GM21515 (cell line): ENCODE results near the gene IL34.
"Not testable (repeated sequence)": the region's sequence is repeated elsewhere in the genome, so short reads cannot be mapped to it uniquely, and the experiment has no call there.

Experiments used
- ATAC-seq: cut with Tn5 transposase; IDR thresholded peaks from one replicate; pipeline ENCODE4 v1.9.1; 2021; ENCODE audit not compliant: unreplicated experiment

Gene IL34

DNA sequence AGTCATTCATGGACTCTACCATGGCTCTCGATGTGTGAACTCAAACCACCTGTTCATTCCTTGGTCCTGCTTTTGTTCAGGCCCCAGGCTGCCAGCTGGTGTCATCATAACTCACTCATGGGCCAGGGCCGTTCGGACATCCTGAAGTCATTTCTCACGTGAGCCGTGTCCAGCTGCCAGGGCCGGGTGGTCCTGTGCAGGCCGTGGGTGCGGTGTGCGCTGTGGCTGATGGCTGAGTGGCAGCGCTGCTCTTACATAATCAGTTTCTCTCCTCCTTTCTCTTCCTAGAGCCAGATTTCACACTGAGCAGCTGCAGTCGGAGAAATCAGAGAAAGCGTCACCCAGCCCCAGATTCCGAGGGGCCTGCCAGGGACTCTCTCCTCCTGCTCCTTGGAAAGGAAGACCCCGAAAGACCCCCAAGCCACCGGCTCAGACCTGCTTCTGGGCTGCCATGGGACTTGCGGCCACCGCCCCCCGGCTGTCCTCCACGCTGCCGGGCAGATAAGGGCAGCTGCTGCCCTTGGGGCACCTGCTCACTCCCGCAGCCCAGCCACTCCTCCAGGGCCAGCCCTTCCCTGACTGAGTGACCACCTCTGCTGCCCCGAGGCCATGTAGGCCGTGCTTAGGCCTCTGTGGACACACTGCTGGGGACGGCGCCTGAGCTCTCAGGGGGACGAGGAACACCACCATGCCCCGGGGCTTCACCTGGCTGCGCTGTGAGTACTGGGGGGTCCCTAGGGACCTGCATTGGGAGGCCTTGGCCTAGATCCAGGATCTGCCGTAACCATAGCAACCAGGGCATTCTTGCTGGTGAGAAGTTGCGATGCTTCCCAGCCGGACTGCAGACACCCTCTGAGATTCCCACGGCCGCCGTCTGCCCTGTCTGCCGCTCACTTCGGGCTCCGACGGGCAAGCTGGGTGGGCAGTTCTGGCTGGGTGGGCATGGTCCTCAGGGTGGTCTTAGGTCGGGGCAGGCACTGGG, at the start of gene IL34:
TSS of gene IL34 (plus strand) at position 300 of the 982 bp plus-strand sequence. CDS start at position 689, 389 bp downstream.
- ATAC-seq: no peak

DNA sequence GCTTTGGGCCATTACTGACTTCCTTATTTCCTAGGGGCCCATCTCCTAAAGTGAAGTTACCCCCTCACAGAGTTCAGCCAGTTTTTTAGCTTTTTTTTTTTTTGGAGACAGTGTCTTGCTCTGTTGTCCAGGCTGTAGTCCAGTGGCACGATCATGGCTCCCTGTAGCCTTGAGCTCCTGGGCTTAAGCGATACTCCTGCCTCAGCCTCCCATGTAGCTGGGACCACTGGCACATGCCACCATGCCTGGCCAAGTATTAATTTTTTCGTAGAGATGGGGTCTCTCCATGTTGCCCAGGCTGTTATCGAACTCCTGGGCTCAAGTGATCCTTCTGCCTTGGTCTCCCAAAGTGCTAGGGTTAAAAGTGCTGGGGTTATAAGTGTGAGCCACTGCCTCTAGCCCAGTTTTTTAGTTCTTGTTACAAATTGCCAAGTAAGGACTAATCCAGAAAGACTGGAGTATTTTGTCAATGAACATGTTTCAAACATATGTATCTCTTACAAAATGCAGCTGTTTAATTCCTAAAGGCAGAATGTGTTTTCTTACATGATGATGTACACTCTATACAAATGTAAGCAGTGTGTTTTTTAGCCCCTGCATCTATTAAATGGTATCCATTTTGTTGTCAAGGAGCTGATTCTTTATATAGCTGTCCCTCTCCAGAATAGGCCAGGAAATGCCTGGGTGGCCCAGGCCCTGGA, 49.1 kb upstream of the IL34 start:
- no peak for ATAC-seq

GRCh38 chr16:70598937-70599503, 47.3 kb upstream of the IL34 start:
- ATAC-seq: no peak

- no peak for ATAC-seq
Measured at GRCh38 chr16:70600730-70601129, 45.6 kb upstream of the IL34 start.

DNA sequence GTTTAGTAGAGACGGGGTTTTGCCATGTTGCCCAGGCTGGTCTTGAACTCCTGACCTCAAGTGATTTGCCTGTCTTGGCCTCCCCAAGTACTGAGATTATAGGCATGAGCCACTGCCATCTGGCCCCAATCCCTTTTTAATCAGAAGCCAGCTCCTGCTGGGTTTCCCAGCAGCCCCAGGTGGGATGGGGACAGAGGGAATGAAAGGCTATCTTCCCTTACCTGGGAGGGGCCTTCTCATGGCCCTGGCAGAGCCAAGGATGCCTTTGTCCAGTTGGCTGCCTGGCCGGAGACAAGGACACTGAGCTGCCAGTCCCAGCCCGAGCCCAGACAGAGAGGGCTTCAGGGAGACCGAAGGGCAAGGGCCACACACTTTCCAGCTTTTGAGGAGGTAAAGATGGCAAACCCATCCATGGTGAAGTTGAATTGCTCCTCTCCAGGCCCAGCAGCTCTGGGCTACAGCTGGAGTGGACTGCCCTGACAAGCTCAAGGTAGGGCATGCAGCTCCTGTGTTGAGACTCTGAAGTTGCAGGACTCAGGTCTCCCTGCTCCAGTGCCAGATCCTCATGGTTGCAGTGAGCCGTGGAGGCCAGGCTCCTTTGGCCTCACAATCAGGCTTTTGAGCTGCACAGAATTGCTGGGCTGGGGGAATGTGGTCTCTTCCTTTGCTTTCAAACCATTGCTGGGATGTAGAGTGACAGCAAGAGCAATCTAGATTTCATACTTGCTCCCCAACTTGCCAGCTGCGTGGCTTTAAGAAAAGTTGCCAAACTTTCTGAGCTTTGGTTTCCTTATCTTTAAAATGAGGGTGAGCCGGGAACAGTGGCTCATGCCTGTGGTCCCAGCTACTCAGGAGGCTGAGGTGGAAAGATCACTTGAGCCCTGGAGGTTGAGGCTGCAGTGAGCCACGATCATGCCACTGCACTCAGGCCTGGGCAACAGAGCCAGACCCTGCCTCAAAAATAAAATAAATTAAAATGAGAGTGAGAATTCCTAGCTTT, 44.5 kb upstream of the IL34 start:
- no peak for ATAC-seq

GRCh38 chr16:70602831-70603230, 43.5 kb upstream of the IL34 start:
- no peak for ATAC-seq

DNA sequence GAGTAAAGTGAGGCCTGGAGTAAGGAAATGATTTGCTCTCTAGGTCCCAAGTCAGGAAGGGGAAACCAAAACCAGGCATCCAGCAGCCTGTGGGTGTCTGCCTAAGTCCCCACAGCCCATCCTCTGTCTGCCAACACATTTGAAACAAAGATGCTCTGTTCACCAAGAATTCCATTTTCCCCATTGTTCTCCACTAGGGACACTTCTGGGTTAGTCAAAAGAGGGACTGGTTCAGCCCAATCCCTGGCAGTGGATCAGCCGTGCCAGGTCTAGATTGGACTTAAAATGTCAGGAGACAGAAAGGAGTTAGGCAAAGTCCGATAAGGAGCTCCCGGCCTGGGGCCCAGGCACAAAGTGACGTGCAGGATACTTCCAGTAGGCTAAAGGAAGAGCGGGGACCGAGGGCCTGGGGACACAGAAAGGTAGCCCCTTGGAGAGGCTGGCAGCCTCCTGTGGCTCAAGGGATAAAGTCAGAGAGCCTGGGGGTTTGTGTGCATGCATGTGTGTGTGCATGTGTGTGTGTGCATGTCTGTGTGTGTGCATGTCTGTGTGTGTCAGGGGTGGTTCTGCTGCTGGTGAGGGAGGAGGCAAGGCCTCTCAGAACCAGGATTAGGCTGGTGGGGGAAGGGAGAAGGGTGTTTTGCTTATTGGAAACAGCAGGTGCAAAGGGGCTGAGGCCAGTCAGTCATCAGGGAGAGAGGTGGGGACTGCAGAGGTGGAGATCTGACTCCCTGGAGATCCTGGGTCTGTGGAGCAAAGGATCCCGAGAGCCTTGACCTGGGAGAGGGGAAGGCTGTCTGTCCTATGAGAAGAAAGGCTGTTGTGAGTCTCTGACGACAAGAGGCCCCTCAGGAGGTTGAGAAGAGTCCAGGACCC, 41.7 kb upstream of the IL34 start:
- no peak for ATAC-seq

GRCh38 chr16:70605283-70605657, 41.1 kb upstream of the IL34 start:
- ATAC-seq: no peak

DNA sequence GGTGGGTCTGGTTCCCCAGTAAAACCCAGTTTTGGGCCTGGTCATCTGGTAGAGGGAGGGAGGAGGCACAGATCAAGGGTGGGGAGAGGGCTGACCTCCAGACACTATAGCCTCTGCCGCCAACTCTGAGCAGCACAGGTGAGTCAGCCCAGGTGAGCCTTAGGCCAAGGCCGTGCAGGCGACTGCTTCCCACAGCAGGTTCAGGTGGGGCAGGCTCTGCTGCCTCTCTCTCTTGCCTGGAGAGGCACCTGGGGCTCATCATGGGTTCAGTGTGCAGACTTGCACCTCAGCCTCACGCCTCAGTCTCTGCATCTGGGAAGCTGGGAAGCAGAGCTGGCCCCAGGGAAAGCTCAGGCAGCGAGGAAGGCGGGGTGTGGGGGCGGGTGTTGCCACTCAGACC, 37.8 kb upstream of the IL34 start:
- no peak for ATAC-seq

DNA sequence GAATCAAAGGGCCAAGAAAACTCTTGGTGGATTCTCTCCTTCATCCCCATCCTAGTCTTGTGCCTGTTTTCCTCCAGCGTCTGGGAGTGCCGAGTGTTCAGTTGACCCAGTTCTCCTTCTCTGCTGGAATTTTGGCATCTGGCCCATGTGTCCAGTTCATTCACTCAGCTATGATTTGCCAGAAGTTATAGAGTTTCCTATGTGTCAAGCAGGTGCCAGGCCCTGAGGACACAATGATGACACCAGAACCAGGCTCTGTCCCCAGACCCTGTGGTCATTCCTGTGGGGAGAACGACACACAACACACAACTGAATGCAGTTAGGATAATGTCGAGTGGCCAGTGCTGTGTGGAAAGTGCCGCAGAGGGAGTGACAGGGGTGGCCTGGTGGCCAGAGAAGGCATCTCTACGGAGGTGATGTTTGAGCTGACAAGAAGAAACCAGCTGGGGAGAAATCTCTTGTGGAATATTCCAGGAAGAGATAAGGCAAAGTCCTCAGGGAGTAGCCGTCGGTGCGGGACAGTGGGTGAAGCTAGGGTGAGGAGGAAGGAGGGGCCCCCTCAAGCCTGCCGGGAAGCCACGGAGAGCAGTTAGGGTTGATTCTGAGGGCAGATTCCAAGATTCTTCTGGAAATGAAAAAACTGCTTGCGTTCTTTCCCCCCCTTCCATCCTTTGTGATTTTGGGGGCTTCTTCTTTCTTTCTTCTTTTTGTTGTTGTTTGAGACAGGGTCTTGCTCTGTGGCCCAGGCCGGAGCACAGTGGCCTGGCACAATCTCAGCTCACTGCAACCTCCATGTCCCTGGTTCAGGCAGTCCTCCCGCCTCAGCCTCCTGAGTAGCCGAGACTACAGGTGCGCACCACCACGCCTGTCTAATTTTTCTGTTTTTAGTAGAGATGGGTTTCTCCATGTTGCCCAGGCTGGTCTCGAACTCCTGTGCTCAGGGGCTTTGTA, 35.8 kb upstream of the IL34 start:
- no peak for ATAC-seq

- no peak for ATAC-seq
Measured at GRCh38 chr16:70611224-70611598, 35.1 kb upstream of the IL34 start.

DNA sequence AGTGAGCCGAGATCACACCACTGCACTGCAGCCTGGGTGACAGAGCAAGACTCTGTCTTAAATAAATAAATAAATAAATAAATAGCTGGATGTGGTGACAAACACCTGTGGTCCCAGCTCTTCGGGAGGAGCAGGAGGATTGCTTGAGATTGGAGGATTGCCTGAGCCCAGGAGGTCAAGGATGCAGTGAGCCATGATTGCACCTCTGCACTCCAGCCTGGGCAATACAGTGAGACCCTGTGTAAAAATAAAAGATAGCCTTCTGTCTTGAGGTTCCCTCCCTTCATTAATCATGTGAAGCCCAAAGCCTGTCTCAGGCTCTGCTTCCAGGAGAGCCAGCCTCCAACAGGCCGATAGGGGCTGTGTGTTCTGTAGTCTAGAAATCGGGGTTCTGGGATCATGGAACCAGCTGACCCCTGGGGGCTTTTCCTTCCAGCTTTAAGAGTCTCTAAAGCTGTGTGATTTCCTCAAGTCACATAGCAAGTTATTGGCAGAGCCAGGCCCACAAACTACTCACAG, 34.5 kb upstream of the IL34 start:
- ATAC-seq: no peak

DNA sequence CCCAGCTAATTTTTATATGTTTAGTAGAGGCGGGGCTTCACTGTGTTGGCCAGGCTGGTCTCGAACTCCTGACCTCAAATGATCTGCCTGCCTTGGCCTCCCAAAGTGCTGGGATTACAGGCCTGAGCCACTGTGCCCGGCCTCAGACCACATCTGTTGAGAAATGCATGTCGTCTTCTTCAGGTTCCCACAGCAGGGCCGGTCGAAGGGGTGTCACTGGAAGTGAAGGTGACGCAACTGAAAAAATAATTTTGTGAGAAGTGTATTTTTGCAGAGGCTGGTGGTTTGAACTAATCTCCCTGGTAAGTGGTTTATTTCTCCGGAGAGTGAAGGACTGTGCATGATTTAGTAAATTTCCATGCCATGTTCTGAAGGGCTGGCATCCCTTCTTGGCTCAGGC, 33.4 kb upstream of the IL34 start:
- ATAC-seq: no peak

DNA sequence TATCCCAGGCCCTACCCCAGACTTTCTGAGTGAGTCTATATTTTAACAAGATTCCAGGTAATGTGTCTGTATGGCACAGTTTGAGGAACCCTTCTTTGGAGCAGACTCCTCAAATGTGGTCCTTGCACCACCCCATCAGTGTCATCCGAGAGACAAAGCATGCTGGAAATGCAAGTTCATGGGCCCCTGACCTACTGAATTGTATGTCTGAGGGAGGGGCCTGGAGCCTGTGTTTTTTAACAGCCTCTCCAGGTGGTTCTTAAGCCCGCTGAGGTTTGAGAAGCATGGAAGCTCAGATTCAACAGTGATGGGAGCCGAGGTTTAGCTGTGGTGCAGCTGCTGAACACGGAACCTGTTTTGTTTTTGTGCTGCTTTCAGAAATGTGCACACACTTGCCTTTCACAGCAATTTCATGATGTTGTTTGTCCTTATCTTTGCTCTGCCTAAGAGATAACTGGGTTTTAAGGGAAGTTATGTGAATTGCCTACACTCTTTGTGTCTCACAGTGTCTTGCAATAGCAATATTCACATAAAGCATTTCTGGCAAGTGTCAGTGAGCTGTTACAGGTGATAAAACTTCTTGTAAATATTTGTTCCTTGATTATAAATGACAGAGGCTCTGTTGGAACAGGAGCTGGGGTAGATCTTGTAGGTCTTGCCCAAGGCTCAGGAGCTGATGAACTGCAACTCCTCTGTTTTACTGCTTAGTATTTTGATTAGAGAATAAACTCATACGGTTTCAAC, 32.0 kb upstream of the IL34 start:
- no peak for ATAC-seq

GRCh38 chr16:70615945-70616344, 30.4 kb upstream of the IL34 start:
- ATAC-seq: no peak

DNA sequence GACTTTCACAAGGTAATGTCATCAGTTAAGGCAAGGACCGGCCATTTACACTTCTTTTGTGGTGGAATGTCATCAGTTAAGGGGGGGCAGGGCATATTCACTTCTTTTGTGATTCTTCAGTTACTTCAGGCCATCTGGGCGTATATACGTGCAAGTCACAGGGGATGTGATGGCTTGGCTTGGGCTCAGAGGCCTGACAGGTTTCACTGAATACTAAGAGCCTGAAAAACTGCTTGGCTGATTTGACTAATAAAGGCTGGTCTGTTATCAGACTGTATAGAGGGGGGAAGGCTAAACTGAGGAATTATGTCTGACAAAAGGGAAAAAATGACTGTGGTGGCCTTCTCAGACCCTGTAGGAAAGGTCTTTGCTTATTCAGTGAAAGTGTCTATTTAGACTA, 24.5 kb upstream of the IL34 start:
- ATAC-seq: not testable (repeated sequence)

DNA sequence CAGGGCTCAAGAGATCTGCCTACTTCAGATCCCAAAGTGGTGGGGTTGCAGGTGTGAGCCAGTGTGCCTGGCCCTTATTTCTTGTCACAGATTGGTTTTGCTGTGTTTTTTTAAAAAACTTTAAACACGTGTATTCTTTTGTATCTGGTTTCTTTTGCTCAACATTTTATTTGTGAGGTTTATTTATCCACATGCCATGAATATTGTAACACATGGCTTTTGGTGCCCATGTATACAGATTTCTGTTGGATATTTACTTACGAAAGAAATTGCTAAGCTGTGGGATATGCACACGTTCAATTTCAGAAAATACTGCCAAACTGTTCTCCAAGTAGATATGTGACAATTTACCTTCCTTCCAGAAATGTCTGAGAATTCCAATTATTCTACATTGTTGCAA, 18.7 kb upstream of the IL34 start:
- ATAC-seq: no peak
